Calu3 (cell line): Measurements from ENCODE around the gene RBM42. TPM values are rescaled to one million over a fixed set of nuclear protein-coding genes. Genes with fewer than 3 reads are reported as not detected.
"Not testable (repeated sequence)": the region's sequence is repeated elsewhere in the genome, so short reads cannot be mapped to it uniquely, and the experiment has no call there.

Experiments
- BruUV-seq: library from RNA; stranded (reverse); fragments of 400-500 nt; replicated peaks from 2 replicates; lab custom pipeline; 2021; lab: Mats Ljungman, UMichigan
- CTCF ChIA-PET: fragments of 300-600 bp; sonication (Branson Sonifier 250); formaldehyde crosslinking; loops from one replicate; lab custom pipeline; 2022; ENCODE audit warnings: antibody characterized with exemption; lab: Charles Lee
- DNase-seq: peaks from one replicate; pipeline ENCODE4 v3.0.0; 2022
- H3K27ac Mint-ChIP-seq: one replicate; pipeline ENCODE4 v1.8.0; 2022; ENCODE audit warnings: mixed read lengths; ENCODE audit not compliant: unreplicated experiment
- H3K27me3 Mint-ChIP-seq: one replicate; pipeline ENCODE4 v1.8.0; 2022; ENCODE audit warnings: mixed read lengths; ENCODE audit not compliant: unreplicated experiment
- H3K36me3 Mint-ChIP-seq: one replicate; pipeline ENCODE4 v1.8.0; 2022; ENCODE audit warnings: mild to moderate bottlenecking, moderate library complexity, mixed read lengths; ENCODE audit not compliant: insufficient read depth, unreplicated experiment
- H3K4me1 Mint-ChIP-seq: one replicate; pipeline ENCODE4 v1.8.0; 2022; ENCODE audit warnings: mild to moderate bottlenecking, low read depth, mixed read lengths; ENCODE audit not compliant: unreplicated experiment
- H3K4me3 Mint-ChIP-seq: one replicate; pipeline ENCODE4 v1.8.0; 2022; ENCODE audit warnings: mild to moderate bottlenecking, low read depth, moderate library complexity, mixed read lengths; ENCODE audit not compliant: unreplicated experiment
- H3K9me3 Mint-ChIP-seq: one replicate; pipeline ENCODE4 v1.8.0; 2022; ENCODE audit warnings: low read depth, mixed read lengths; ENCODE audit not compliant: unreplicated experiment
- CTCF ChIP-seq: fragments of 200-600 bp; IDR thresholded peaks from one replicate; pipeline ENCODE4 v1.8.0; 2022; ENCODE audit warnings: antibody characterized with exemption; ENCODE audit not compliant: unreplicated experiment
- intact Hi-C: fragments of 100-400 bp; cut with micrococcal nuclease; formaldehyde crosslinking; loops from one replicate; pipeline ENCODE4 v1.10.0; 2022; ENCODE audit not compliant: unreplicated experiment
- total RNA-seq: library from RNA; stranded (reverse); gene quantifications from 2 replicates; pipeline ENCODE4 v1.2.3, GENCODE V29; 2022

RBM42 gene
- total RNA-seq, 1 experiment from 2014 or later: 148 TPM

DNA sequence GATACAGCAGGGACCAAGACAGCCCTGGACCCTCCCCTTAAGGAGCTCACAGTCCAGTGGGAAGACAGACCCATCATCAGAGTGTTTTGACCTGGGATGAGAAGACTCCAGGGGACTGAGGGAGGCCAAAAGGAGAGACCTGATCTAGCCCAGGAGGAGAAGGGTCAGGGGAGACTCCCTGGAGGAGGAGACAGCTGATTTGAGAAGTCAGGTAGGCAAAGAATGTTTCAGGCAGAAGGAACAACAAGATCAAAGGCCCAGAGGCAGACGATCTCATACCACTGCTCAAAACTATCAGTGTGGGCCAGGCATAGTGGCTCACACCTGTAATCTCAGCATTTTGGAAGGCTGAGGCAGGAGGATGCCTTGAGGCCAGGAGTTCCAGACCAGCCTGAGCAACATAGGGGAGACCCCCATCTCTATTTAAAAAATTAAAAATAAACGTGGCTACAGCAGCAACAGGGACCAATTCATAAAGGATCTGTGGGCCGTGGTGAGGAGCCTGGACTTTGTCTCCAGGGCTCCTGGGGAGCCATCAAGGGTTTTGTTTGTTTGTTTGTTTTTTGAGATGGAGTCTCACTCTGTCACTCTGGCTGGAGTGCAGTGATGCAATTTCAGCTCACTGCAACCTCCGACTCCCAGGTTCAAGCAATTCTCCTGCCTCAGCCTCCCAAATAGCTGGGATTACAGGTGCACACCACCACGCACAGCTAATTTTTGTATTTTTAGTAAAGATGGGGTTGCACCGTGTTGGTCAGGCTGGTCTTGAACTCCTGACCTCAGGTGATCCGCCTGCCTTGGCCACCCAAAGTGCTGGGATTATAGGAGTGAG is 17.1 kb downstream of the RBM42 start:
- Mint-ChIP-seq H3K4me1 (peaks cover 17% of the 10 kb centered on the region), H3K27ac (no peak overlapping the region), H3K9me3 (no peaks in the 10 kb centered on the region), H3K36me3 (peaks cover 48% of the 10 kb centered on the region), H3K27me3 (no peaks in the 10 kb centered on the region), H3K4me3 (no peak overlapping the region)
- TF ChIP-seq CTCF: no peak
- intact Hi-C loops: no loop called here
- CTCF ChIA-PET: interaction anchor here (0.6 kb wide), 1 partner anchor 25 kb away, joined by 7 read pairs; no protein-coding TSS in a partner anchor
- no TSS peak for BruUV-seq
- no peak for DNase-seq

DNA sequence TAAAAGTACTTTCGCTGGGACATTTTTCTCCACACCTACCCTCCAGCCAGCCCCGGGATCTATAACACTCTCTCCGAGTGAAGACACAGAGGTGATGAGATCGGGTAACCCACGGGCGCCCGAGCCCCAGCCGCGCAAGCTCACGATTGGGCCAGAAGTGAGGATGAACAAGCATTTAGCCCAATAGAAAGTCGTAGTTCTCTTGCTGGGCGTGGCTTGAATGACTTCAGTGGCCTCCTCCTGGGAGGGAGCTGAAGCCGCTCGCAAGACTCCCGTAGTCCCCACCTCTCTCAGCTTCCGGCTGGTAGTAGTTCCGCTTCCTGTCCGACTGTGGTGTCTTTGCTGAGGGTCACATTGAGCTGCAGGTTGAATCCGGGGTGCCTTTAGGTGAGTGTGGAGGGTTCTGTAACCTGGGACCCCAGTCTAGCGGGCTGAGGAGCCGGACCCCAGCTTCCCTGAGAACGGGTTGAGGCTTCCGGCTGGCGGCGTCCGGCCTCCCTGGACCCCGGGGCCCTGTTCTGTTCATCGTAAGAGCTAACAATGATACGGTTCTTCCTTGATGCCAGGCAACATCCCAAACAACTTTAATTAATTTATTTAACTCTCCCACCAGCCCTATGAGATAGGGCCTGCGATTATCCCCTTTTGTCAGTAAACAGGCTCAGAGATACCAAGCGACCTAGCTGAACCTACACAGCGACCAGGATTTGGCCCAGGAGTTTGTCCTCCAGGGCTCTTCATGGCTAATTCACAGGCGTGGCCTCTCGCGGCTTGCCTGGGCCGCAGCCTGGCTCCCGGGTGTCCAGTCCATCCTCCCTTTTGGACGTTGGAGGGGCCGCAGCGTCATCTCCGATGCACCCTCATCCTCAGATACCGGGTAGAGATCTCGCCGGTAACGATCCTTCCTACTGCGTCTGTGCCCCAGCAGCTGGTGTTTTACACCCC is 19.5 kb downstream of the RBM42 start, which contains the start of gene COX6B1:
Gene COX6B1 (plus strand): TSS at position 307 of the 945 bp plus-strand sequence. CDS start 2,921 bp downstream, outside the sequence.
- H3K27me3 Mint-ChIP-seq: no peaks in the 10 kb centered on the region
- BruUV-seq: TSS peak; percentile 73
- H3K36me3 Mint-ChIP-seq: peaks cover 61% of the 10 kb centered on the region
- H3K4me3 Mint-ChIP-seq: peak within 1 kb of the TSS; percentile 88
- CTCF ChIA-PET: interaction anchor here (0.6 to 1.2 kb wide), 5 partner anchors 89 to 279 kb away, joined by 3 to 11 read pairs (median 5); partner anchors contain the start of genes PSENEN and U2AF1L4
- intact Hi-C loops: no loop called here
- TF ChIP-seq CTCF: no peak
- H3K27ac Mint-ChIP-seq: peak within 1 kb of the TSS; percentile 78
- DNase-seq: peak; percentile 94
- H3K4me1 Mint-ChIP-seq: peaks cover 28% of the 10 kb centered on the region
- H3K9me3 Mint-ChIP-seq: no peaks in the 10 kb centered on the region

DNA sequence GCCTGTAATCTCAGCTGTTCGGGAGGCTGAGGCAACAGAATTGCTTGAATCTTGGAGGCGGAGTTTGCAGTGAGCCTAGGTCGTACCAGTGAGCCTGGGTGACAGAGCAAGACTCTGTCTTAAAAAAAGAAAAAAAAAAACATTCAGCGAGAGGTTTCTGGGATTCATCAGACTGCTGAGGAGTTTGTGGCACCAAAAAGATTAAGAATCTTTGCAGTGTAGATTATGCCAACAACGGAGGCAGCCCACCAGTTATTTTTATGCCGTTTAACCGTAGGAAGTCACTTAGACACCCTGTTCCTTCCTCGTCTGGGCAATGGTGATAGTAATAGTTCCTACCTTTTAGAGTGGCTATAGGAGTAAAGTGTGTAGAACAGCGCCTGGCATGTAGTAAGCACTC is 21.7 kb downstream of the RBM42 start:
- peaks cover 63% of the 10 kb centered on the region for H3K36me3 Mint-ChIP-seq
- CTCF ChIA-PET: no interaction called here
- BruUV-seq: no TSS peak
- intact Hi-C loops: no loop called here
- no peak for DNase-seq
- H3K4me3 Mint-ChIP-seq: no peak overlapping the region
- peaks cover 13% of the 10 kb centered on the region for H3K4me1 Mint-ChIP-seq
- no peak overlapping the region for H3K27ac Mint-ChIP-seq
- no peaks in the 10 kb centered on the region for H3K27me3 Mint-ChIP-seq
- no peak for TF ChIP-seq CTCF
- H3K9me3 Mint-ChIP-seq: no peaks in the 10 kb centered on the region

DNA sequence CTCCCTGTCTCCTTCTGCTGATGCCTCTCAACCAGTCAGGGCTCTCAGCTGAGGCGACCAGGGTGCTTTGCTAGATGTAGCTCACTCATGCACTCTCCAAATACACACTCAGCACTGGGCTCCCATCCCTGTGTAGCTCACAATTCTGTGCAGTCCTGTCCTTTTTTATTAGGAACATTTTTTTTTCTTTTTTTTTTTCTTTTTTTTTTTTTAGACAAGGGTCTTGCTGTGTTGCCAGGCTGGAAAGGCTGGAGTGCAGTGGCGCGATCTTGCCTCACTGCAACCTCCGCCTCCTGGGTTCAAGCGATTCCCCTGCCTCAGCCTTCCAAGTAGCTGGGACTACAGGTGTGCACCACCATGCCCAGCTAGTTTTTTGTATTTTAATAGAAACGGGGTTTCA is 26.0 kb downstream of the RBM42 start:
- CTCF ChIA-PET: interaction anchor here (0.6 kb wide), 1 partner anchor 25 kb away, joined by 4 read pairs; no protein-coding TSS in a partner anchor
- H3K4me1 Mint-ChIP-seq: peaks cover 13% of the 10 kb centered on the region
- H3K27ac Mint-ChIP-seq, DNase-seq, BruUV-seq, H3K4me3 Mint-ChIP-seq, H3K27me3 Mint-ChIP-seq, intact Hi-C loops, H3K9me3 Mint-ChIP-seq: not testable (repeated sequence)
- peaks cover 78% of the 10 kb centered on the region for H3K36me3 Mint-ChIP-seq
